DND-41 (cell line): ENCODE measurements around the gene TMBIM4.

Source experiments
- ATAC-seq: fragments of 200-7000 bp; cut with Tn5 transposase; 3 replicates; pipeline ENCODE4 v1.9.1; 2021; ENCODE audit warnings: low read depth; ENCODE audit not compliant: insufficient read depth
- DNase-seq: peaks from one replicate; pipeline ENCODE4 v3.0.0-alpha.2; 2020
- H2AFZ ChIP-seq: 2 replicates; pipeline ENCODE4 v1.6.0; 2012; ENCODE audit warnings: low read depth, low read length
- H3K27ac ChIP-seq: 2 replicates; pipeline ENCODE4 v1.5.1; 2012; ENCODE audit warnings: low read length, inconsistent platforms
- H3K27me3 ChIP-seq: fragments of 200-600 bp; sonication (generic); 2 replicates; pipeline ENCODE4 v1.6.0; 2012; ENCODE audit warnings: low read length, mild to moderate bottlenecking, inconsistent platforms; ENCODE audit not compliant: insufficient read depth, poor library complexity
- H3K36me3 ChIP-seq: 2 replicates; pipeline ENCODE4 v1.5.1; 2012; ENCODE audit warnings: low read length, inconsistent platforms; ENCODE audit not compliant: insufficient read depth
- H3K4me1 ChIP-seq: 2 replicates; pipeline ENCODE4 v1.5.1; 2012; ENCODE audit warnings: mild to moderate bottlenecking, low read length; ENCODE audit not compliant: insufficient read depth
- H3K4me2 ChIP-seq: 2 replicates; pipeline ENCODE4 v1.6.0; 2012; ENCODE audit warnings: mild to moderate bottlenecking, moderate library complexity, low read length, inconsistent platforms; ENCODE audit not compliant: insufficient read depth
- H3K4me3 ChIP-seq, 2 experiments: fragments of 200-600 bp in 1 of 2; shearing (Covaris generic) in 1 of 2; 2 replicates each; pipeline ENCODE4 v1.5.1; 2012 to 2016; ENCODE audit warnings: inconsistent platforms in 2 of 2, low read length in 2 of 2, mild to moderate bottlenecking in 2 of 2, low read depth in 1 of 2, moderate library complexity in 1 of 2
- H3K79me2 ChIP-seq: 2 replicates; pipeline ENCODE4 v1.6.0; 2012; ENCODE audit warnings: low read length, inconsistent platforms; ENCODE audit not compliant: insufficient read depth
- H3K9ac ChIP-seq: 2 replicates; pipeline ENCODE4 v1.6.0; 2012; ENCODE audit warnings: low read depth, mild to moderate bottlenecking, inconsistent platforms, low read length, moderate library complexity
- H3K9me3 ChIP-seq: 2 replicates; pipeline ENCODE4 v1.5.1; 2012; ENCODE audit warnings: low read length, moderate library complexity, mild to moderate bottlenecking, inconsistent platforms; ENCODE audit not compliant: insufficient read depth, severe bottlenecking
- H4K20me1 ChIP-seq: 2 replicates; pipeline ENCODE4 v1.6.0; 2012; ENCODE audit warnings: low read length; ENCODE audit not compliant: insufficient read depth
- CTCF ChIP-seq: IDR thresholded peaks from 2 replicates; pipeline ENCODE4 v1.5.1; 2012; ENCODE audit warnings: borderline replicate concordance, low read length, moderate library complexity, mild to moderate bottlenecking; ENCODE audit not compliant: poor library complexity, severe bottlenecking; ENCODE audit errors: extremely low read depth
- EZH2 ChIP-seq: IDR thresholded peaks from 3 replicates; pipeline ENCODE4 v1.6.1; 2012; ENCODE audit warnings: borderline replicate concordance, low read depth, mild to moderate bottlenecking, moderate library complexity, low read length, inconsistent platforms; ENCODE audit not compliant: severe bottlenecking

Gene TMBIM4

DNA sequence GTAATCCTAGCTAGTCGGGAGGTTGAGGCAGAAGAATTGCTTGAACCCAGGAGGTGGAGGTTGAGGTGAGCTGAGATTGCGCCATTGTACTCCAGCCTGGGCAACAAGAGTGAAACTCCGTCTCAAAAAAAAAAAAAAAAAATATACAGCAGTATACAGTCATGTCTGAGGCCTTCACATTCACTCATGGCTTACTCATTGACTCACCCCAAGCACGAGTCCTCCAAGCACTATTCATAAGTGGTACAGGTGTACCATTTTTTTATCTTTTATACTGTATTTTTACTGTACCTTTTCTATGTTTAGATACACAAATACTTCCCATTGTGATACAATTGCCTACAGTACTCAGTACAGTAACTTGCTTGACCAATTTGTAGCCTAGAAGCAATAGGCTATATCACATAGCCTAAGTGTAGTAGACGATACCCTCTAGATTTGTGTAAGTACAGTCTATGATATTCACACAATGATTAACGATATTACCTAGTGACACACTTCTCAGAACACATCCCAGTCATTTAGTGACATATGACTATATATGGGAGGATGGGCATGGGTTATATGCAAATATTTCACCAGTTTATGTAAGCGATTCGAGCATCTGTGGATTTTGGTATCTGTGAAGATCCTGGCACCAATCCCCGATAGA lies 51.4 kb downstream of the TMBIM4 start:
- H3K27ac ChIP-seq, result no peak overlapping the region
- no peak overlapping the region for H3K4me3 ChIP-seq
- TF ChIP-seq EZH2, result no peak
- TF ChIP-seq CTCF, result no peak
- no peak overlapping the region for H3K4me2 ChIP-seq
- no peaks in the 10 kb centered on the region for H3K4me1 ChIP-seq
- ATAC-seq, result no peak
- no peak overlapping the region for H3K9ac ChIP-seq
- DNase-seq, result no peak
- H3K27me3 ChIP-seq, result no peaks in the 10 kb centered on the region
- H3K36me3 ChIP-seq, result peaks cover 17% of the 10 kb centered on the region; the same call in 1 of the 2 replicates
- no peaks in the 10 kb centered on the region for H3K79me2 ChIP-seq
- no peak overlapping the region for H2AFZ ChIP-seq
- no peaks in the 10 kb centered on the region for H3K9me3 ChIP-seq
- no peaks in the 10 kb centered on the region; the same call in 1 of the 2 replicates for H4K20me1 ChIP-seq

- ATAC-seq (no peak), DNase-seq (no peak)
- H2AFZ ChIP-seq, result no peak overlapping the region
- H3K27me3 ChIP-seq, result no peaks in the 10 kb centered on the region
- H3K36me3 ChIP-seq, result peaks cover 7% of the 10 kb centered on the region; the same call in 1 of the 2 replicates
- H3K4me1 ChIP-seq, result no peaks in the 10 kb centered on the region
- H3K4me3 ChIP-seq, result no peak overlapping the region
- H3K79me2 ChIP-seq, result no peaks in the 10 kb centered on the region
- H3K27ac ChIP-seq, result no peak overlapping the region
- TF ChIP-seq EZH2 (no peak), CTCF (no peak)
- H3K9me3 ChIP-seq, result no peaks in the 10 kb centered on the region
- H3K9ac ChIP-seq, result no peak overlapping the region
- no peaks in the 10 kb centered on the region; the same call in 1 of the 2 replicates for H4K20me1 ChIP-seq
- H3K4me2 ChIP-seq, result no peak overlapping the region
These were observed 52.6 kb downstream of the TMBIM4 start for GRCh38 chr12:66117242-66117641.

- ATAC-seq (no peak), DNase-seq (no peak)
- Histone ChIP-seq H3K36me3 (peaks cover 4% of the 10 kb centered on the region; the same call in 1 of the 2 replicates), H3K4me3 (no peak overlapping the region), H3K4me2 (no peak overlapping the region), H3K9me3 (no peaks in the 10 kb centered on the region), H3K4me1 (no peaks in the 10 kb centered on the region), H3K9ac (no peak overlapping the region), H3K27ac (no peak overlapping the region), H2AFZ (no peak overlapping the region), H4K20me1 (no peaks in the 10 kb centered on the region; the same call in 1 of the 2 replicates), H3K79me2 (no peaks in the 10 kb centered on the region), H3K27me3 (no peaks in the 10 kb centered on the region)
- no peak for TF ChIP-seq CTCF
These were observed 54.7 kb downstream of the TMBIM4 start for GRCh38 chr12:66115071-66115600.
